ENCODE measurements around the gene NT5C1B.

The NT5C1B gene

GRCh38 chr2:18536697-18537096, 52.7 kb downstream of the NT5C1B start:
- no peak overlapping the region for H3K27ac ChIP-seq
- no peak for DNase-seq (ENCODE audit: low spot score)
- TF ChIP-seq, protein P1, sequence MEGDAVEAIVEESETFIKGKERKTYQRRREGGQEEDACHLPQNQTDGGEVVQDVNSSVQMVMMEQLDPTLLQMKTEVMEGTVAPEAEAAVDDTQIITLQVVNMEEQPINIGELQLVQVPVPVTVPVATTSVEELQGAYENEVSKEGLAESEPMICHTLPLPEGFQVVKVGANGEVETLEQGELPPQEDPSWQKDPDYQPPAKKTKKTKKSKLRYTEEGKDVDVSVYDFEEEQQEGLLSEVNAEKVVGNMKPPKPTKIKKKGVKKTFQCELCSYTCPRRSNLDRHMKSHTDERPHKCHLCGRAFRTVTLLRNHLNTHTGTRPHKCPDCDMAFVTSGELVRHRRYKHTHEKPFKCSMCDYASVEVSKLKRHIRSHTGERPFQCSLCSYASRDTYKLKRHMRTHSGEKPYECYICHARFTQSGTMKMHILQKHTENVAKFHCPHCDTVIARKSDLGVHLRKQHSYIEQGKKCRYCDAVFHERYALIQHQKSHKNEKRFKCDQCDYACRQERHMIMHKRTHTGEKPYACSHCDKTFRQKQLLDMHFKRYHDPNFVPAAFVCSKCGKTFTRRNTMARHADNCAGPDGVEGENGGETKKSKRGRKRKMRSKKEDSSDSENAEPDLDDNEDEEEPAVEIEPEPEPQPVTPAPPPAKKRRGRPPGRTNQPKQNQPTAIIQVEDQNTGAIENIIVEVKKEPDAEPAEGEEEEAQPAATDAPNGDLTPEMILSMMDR (conservative IDR thresholded peaks at IDR 0.05; ENCODE audit: low read depth) = no peak
- ChIA-PET POLR2A (ENCODE audit: low non-redundant PET) (no interaction called here), CTCF (interaction anchor here (0.5 kb wide), 1 partner anchor 157 kb away, joined by 3 read pairs; no protein-coding TSS in a partner anchor)

DNA sequence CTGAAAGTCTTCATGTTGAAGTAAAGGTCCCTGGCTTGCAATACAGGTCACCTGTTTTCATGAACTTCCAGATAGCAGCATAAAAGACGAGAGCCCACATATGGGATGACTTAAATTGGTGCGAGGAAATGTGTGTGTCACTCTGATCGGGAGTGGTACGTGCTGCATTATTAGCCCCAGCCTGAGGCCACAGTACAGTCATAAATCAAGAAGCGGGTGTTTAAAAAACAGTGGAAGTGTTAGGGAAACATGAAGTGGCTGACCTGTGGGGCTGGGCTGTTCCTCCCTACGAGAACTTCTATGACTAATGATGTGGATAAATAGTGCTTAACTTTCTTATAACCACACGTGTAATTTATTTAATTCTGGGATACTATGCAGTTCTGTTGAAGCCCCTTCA, 53.3 kb downstream of the NT5C1B start:
- CTCF ChIA-PET = interaction anchor here (0.7 kb wide), 1 partner anchor 148 kb away, joined by 3 read pairs; no protein-coding TSS in a partner anchor
- H3K27ac ChIP-seq = no peak overlapping the region
- TF ChIP-seq, protein P1 (conservative IDR thresholded peaks at IDR 0.05; ENCODE audit: low read depth) = no peak
- peak; percentile 70 for DNase-seq (ENCODE audit: low spot score)
- POLR2A ChIA-PET (ENCODE audit: low non-redundant PET) = no interaction called here

DNA sequence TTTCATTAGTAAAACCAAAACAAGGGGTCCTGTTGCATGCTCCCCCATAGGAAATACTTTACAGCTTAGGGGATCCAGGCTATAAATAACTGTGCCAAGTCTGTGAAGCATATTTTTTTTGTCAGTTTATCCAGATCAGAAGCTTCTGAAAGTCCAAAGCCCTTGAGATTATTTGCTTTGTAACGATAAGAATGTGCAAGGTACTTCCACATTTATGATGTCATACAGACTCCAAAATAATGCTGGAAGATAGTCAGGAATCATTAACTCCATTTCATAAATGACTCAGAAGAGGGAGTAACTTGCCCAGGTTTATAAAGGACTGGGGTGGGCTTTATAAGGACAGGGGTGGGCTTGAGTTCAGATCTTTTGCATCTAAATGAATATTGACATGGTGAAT, 58.2 kb downstream of the NT5C1B start:
- no peak overlapping the region for H3K27ac ChIP-seq
- no peak for DNase-seq (ENCODE audit: low spot score)
- CTCF ChIA-PET = no interaction called here
- POLR2A ChIA-PET (ENCODE audit: low non-redundant PET) = no interaction called here
- TF ChIP-seq, protein P1 (conservative IDR thresholded peaks at IDR 0.05; ENCODE audit: low read depth) = no peak

DNA sequence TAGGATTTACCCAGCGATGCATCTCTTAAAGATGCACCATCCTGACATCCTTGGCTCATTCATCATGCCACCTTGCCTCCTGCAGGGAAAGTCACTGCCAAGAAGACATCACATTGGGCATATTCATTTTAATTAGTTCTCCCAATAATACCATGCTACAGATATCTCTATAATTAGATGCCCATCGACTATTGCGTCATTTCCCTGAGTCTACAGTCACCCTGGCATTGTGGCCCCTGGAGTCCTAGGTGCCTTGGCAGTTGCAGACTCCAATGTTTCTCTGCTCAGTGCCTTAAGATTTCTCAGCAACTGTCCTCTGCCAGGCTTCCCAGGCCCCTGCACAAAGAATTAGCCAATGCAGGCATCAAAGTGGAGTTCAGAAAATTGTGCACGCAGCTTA, 61.5 kb downstream of the NT5C1B start:
- TF ChIP-seq, protein P1 (conservative IDR thresholded peaks at IDR 0.05; ENCODE audit: low read depth) = no peak
- no peak for DNase-seq (ENCODE audit: low spot score)
- H3K27ac ChIP-seq = no peak overlapping the region
- POLR2A ChIA-PET (ENCODE audit: low non-redundant PET) = no interaction called here
- CTCF ChIA-PET = interaction anchor here (0.6 kb wide), 1 partner anchor 52 kb away, joined by 4 read pairs; no protein-coding TSS in a partner anchor

DNA sequence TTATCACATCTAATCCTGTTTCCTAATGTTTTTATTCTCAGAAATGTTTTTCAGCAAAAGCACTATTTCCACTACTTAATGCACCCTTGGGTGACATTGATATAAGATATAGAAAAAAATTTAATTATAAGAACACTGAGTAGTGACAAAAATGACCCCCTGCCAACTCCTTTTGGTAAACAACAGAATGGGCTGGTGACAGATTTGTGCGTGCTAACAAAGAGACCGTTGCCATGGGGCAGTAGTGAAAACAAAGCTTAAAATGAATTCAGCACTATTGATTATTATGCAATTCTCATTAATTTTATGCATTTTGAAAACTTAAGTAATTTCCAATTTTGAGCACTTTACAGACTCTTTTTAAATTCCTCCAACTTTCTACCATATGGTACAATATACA, 62.0 kb downstream of the NT5C1B start:
- DNase-seq (ENCODE audit: low spot score) = no peak
- CTCF ChIA-PET = interaction anchor here (0.6 kb wide), 1 partner anchor 53 kb away, joined by 4 read pairs; no protein-coding TSS in a partner anchor
- TF ChIP-seq, protein P1 (conservative IDR thresholded peaks at IDR 0.05; ENCODE audit: low read depth) = no peak
- POLR2A ChIA-PET (ENCODE audit: low non-redundant PET) = no interaction called here
- H3K27ac ChIP-seq = no peak overlapping the region

DNA sequence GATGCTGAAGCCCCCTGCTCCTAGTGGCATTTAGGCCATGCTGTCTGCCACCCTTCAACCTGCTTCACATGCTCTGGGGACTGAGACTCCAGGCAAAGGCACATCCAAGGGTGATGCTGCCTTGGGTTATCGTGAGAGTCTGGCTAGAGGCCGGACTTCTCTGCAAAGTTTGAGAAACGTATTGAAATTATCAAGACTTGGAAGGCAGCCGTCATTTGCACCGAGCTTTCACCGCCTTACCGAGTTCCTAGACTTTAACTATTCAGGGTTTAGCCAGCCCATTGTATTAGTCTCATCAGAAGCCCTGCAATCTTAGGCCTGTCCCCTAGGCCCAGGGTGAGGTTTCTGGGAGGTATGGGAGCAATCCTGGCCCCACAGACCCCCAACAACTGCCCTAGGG, 62.9 kb downstream of the NT5C1B start:
- H3K27ac ChIP-seq = no peak overlapping the region
- ChIA-PET POLR2A (ENCODE audit: low non-redundant PET) (no interaction called here), CTCF (no interaction called here)
- no peak for DNase-seq (ENCODE audit: low spot score)
- TF ChIP-seq, protein P1 (conservative IDR thresholded peaks at IDR 0.05; ENCODE audit: low read depth) = no peak

GRCh38 chr2:18525852-18526251, 63.5 kb downstream of the NT5C1B start:
- no peak for DNase-seq (ENCODE audit: low spot score)
- POLR2A ChIA-PET (ENCODE audit: low non-redundant PET) = no interaction called here
- H3K27ac ChIP-seq = no peak overlapping the region
- TF ChIP-seq, protein P1 (conservative IDR thresholded peaks at IDR 0.05; ENCODE audit: low read depth) = no peak
- CTCF ChIA-PET = no interaction called here
